Measurements from ENCODE around the gene DIPK1B.

DIPK1B gene

DNA sequence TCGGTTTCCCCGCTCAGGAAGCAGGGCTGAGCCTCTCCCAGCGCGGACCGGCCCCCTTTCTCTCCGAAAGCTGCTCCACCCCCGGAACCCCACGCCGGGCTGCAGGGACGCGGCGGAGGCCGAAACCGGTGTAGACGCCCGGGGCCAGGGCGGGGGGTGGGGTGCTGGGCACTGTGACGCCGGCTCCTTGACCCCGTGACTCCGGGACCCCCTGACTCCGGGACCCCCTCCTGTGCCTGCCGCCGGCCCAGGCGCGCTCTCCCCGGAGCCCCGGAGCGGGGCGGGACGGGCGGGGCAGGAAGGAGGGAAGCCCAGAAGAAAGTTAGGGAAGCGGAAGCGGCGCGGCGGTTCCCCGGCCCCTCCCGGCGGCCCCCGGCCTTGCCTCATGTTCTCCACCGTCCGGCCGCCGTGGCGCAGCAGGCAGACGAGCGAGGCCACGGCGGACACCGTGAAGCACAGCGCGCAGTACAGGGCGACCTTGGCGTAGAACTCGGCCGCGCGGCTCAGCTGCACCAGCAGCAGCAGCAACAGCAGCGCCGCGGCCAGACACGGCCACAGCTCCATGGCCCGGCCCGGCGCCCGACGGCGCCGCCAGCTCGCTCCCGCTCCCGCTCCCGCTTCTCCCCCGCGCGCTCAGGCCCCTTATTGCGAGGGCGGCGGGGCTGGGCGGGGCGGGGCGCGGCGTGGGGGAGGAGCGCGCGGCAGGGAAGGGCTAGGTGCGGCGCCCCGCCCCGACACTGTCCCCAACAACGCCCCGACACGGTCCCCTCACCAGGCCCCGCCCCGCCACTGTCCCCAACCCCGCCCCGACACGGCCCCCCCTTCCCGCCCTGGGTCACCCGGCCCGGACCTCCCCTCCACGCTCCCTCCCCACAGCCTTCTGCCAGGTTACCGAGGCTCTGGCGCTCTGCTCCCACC lies 25.3 kb upstream of the DIPK1B start, which contains the start of gene AGPAT2:
Gene AGPAT2 (minus strand): TSS at position 664 of the 918 bp plus-strand sequence. CDS start 100 bp downstream, at position 564.
- DNase-seq (ENCODE audit: low read depth in 2 of 2) = peak; percentile 24 to 61

DNA sequence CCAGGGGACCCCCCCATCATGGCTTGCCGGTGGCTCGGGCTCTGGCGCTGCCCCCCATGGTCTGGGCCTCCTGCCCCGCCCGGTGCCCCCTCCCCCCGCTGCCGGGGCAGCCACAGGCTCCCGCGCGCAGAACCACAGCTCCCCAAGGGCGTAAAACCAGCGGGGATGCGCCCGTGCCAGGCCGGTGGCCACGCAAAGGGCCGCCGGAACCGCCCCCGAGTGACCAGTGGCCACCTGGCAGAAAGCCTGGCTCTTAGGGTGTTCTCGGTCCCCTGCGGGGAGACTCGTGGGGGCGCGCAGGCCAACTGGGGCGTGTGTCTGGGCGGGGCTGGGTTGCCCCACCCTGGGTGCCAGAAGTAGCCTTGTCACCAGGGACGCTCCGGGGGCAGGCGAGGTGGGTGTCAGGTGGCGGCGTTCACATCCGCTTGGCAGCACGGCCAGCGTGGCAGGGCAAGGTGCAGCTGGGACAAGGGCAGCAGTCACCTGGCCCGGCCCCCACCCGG lies 24.6 kb upstream of the DIPK1B start:
- DNase-seq (ENCODE audit: low read depth in 2 of 2) = no peak

DNA sequence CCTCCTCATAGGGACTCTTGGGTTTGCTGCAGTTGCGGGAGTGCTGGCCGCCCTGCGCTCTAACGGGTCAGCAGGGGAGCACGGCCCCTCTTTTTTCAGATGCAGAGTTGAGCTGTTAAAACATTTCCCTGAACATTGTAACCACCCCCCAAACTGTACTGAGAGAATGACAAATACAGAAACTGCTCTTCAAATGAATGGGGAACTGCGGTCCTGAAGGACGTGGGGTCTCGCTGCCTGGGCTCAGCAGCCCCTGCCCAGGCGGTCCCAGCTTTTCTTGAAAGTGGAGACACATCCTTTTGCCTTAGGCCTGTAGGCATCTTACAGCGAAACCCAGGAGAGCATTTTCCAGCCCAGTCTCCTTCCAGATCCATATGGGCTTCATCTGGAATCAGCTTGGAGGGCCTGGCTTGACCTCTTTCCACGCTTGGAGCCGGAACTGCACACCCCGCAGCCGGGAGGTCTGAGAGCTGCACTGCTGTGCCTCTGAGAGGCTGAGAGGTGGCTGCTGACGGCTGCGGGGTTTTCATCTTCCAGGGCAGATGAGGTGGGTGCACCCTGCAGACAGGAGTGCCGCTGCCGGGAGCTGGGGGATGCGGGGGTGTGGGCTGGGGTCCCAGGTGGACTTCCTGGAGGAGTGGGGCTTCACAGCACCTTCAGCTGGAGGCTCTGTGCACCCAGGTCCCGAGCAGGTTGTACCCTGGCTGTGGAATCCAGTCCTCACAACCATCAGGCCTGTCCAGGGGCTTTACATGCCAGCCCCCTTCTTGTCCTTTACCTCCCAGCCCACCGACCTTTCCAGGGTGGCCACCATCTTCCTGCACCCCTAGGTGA lies 23.9 kb upstream of the DIPK1B start:
- no peak for DNase-seq (ENCODE audit: low read depth in 2 of 2)

DNA sequence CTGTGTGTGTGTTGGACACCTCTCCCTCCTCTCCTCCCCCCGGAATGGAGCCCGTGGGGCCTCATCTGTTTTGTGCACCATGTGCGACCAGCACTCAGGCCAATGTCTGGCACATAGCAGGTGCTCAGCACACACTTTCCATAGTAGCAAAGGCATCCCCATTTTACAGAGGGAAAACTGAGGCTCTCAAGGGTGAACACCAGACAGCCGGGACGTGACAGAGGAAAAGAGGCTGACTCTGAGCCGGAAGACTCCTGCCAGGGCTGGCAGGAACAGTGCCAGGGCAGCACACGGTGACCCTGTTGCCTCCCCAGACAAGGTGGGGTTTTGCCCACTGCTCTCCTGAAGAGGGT lies 23.3 kb upstream of the DIPK1B start:
- no peak for DNase-seq (ENCODE audit: low read depth in 2 of 2)

DNA sequence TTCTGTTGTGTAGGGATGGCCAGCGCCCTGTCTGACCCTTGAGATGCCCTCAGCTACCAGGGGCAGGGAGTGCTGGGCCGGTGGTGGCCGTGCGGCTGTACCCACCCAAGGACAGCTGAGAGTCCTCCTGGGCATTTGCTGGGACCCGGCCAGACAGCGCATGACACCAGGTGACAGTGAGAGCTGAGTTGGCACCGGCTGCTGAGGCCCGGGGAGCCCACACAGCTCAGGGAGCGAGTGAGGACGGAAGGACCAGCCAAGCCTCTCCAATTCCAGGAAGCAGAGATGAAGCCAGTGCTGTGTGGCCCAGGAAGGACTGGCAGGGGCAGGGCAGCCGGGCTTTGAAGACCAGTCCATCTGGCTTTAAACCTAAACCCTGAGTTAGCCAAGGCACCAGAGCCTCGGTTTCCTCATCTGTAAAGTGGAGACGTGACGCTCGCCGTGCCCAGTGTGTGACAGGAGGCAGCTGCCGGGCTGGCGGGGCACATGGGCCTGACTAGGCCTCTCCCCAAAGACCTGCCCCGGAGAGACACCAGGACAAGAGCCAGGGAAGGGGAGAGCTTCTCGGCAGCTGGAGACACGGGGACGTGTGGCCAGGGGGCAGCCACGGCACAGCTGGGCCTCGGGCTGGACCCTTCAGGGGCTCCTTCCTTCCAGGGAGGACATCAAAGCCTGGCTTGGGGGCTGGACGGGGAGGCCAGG lies 22.1 kb upstream of the DIPK1B start:
- DNase-seq (ENCODE audit: low read depth in 2 of 2) = no peak

DNA sequence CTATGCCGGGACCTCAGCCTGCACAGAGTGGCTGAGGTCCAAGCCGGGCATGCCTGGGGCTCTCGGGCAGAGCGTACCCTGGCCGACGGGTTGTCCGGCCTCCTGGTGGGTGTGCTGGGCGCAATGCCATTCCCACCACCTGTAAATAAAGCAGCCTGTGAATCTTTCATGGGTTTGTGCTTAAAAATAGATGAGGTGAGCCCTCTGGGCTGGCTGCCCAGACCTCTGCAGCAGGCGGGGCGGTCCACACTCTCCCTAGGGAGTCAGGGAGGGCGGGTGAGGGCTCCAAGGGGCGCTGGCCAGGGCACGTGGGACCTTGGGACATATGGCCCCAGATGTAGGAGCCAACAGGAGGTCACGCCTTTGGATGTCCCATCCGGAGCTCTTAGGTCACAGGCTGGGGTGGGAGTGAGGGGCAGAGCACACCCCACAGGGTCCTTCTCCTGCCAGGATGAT lies 21.5 kb upstream of the DIPK1B start:
- no peak for DNase-seq (ENCODE audit: low read depth in 2 of 2)

DNA sequence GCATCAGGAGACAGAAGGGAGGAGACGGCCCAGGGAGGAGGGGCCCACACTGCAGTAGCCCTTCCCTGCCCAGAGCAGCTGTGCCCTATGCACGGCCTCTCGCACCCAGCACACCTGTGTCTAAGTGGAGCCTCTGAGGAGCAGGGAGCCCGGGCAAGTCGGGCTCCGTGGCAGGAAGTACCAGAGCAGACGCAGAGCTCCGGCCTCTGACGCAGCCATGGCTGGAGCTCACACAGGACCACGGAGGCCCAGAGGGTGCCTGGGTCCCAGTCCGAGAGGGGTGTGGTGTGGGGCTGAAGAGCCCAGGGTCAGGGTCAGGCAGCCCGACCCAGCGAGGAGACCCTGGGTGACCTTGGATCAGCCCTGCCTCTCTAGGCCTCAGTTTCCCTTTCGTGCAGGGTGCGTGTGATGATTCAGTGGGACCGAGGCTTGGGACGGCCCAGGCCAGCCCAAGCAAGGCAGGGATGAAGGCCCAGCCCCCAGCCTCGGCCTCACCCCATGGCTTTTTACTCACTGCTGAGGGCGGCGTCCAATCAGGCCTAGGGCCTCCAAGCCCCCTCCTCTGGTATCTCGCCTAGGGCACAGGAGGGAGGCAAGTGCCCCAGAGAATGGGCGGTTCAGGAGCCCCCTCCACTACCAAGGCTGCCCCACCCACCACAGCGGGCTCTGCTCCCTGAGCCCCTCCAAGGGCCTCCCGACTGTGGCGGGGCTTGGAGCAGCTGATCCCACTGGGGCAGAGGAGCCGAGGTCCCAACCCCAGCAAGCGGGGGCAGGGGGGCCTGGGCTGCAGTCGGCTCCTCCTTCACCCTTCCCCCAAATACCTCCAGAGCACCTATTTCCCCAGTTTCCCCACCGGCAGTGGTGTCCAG lies 20.8 kb upstream of the DIPK1B start:
- no peak for DNase-seq (ENCODE audit: low read depth in 2 of 2)

DNA sequence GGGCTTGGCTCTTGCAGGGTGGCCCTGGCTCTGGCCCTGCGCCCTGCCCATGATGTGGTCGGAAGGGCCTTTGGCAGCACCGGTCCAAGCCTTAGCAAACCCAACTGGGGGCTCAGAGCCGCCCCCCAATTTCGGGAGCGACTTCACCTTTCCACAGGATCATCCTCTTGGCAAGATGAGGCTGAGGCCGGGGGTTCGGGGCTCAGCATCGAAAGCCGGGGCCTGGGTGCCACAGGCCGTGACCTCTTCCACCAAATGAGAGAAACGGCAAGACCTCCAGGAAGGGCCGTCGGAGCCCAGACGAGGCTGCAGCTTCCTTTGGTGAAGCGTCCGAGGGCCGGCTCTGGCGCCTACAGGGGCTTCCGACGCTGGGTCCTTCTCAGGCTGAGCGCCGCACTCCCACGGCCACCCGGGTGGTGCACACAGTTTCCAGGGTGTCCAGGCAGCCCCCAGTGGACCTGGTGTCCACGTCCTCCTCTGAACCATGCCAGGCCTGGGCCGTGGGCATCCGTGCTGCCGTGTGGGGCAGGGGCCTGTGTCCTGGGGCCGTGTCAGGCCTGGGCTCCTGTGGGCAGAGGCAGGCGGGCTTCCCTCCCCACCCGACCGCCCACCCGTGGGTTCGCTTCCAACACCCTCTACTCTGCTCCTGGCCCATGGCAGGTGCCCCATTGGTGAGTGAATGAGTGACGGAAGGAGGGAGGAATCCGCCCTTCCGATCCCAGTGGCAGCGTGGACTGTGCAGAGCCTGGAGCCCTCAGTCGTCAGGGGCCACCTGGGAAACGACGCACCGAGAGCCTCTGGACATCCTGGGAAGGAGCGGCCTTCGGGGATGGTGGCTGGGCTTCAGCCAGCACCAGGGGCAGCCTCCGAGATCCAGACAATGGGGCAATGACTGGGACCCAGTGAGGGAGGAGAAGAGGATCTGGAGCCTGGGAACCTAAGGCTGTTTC lies 19.9 kb upstream of the DIPK1B start:
- DNase-seq (ENCODE audit: low read depth in 2 of 2) = no peak

DNA sequence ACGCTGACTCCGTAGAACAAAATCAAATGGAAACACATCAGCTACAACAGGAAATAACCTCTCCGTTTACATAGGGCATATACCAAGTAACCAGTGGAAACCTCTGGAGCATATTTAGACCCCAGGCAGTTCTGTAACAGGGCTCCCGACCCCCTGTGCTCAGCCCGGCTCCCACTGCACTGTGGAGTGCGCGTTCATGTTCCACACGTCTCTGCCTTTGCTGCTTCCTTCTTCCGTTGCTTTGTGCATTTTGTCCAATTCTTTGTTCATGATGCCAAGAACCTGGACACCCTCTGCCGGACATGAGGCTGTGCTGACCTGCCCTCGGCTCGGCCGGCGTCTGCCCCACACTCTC lies 19.3 kb upstream of the DIPK1B start:
- no peak for DNase-seq (ENCODE audit: low read depth in 2 of 2)

DNA sequence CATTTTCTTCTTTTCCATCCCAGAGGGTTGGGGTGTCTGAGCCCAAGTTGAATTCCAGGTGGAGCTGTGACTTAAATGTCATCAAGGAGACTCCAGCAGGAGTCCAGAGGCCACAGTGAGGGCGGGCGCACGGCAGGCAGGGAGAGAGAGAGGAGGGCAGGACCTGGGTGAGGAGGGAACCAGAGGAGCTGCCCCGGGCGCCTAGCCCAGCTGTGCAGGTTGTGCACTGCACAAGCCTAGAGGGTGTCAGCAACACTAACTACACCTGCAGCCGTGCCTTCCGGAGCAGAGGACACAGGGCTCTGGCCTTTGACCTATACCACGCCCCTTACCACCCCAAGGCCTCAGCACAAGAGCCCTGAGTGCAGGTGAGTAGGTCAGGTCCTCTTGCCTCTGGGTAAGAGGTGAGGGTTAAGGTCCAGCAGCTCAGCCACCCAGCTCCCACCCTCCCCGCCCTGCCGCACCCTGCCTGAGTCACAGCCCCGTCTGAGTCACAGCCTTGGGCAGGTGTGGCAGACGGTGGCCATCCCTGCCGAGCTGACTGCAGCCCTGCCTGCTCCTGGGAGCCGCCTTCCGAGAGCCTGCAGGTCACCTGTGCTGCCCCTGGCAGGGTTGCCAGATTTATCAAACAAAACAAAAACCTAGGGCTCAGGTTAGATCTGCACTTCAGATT lies 18.7 kb upstream of the DIPK1B start:
- no peak for DNase-seq (ENCODE audit: low read depth in 2 of 2)

DNA sequence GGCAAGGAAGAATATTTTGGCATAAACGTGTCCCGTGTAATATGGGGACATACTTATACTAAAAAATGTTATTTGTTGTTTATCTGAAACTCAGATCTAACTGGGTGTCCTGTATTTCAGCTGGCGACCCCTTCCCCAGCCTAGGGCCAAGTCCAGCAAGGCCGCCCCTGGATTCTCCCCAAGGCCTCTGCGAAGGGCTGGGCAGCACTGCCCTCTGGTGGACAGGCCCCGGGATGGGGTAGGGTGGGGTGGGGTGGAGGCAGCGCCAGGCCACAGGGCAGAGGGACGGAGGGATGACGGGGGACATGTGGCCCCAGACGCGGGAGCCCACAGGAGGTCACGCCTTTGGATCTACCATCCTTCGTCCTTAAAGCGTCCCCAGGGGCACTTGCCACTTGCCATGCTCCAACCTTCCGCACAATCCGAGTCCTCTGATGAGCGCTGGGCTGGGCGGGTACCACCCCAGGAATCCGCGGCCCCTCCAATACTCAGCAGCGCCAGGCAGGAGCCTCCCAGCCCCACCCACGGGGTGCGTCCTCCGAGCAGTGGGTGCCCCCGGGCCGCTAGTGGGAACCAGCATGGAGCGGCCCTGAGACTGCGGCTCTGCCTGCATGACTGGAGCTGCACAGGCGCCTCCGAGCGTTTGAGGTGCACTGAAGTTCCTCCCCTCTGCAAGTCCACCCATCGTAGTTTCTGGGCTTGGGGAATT lies 18.1 kb upstream of the DIPK1B start:
- DNase-seq (ENCODE audit: low read depth in 2 of 2) = no peak

DNA sequence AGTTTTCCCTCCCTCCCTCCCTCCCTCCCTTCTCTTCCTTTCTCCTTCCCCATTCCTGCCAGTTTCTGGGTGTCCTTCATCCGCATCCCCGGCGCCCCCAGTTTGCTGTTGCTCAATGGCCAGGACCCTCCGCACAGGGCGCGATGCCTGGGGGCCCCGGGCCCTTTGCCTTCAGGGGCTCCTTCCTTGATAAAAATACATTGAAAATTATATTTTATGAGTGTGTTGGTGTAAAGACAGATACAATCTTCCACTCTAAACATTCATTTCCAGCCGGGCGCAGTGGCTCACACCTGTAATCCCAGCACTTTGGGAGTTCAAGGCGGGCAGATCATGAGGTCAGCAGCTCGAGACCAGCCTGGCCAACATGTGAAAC lies 17.5 kb upstream of the DIPK1B start:
- DNase-seq (ENCODE audit: low read depth in 2 of 2) = no peak

DNA sequence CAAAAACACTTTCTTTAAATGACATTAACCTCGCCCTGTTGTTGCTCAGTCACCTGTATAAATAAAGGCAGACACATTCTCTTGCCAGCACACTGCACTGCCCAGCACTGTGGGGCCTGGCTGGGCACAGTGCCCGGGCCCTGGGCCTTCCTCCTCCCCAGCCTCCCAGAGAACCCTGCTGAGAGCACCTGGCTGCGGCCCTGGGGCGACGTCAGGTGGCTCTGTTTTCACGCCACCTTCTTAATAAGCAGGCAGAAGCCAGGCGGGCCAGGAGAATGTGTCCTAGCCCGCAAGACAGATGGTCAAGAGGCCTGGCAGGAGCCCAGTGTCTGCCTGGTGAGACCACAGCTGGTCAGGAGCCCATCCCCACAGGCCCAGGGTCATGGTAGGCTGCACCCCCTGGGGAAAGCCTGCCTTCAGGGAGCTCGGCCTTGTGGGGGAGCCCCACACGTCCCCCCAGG lies 16.9 kb upstream of the DIPK1B start:
- no peak for DNase-seq (ENCODE audit: low read depth in 2 of 2)

DNA sequence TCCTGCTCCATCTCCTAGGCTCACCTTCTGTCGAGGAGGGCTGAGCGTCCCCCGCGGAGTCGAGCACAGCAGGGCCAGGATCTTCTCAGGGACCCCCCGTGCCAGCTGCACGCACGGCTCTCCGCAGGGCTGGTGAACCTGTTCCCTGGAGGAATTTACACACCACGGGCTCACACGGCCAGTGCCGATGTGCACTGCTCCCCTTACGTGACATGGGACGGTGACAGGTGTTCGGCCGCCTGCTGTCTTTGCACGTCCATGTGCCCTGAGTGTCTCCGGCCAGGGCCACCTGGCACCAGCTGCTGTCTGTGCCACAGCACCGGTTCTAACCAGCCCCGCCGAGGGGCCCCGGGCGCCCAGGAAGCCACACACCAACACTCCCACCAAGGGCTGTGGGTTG lies 16.4 kb upstream of the DIPK1B start:
- no peak for DNase-seq (ENCODE audit: low read depth in 2 of 2)

DNA sequence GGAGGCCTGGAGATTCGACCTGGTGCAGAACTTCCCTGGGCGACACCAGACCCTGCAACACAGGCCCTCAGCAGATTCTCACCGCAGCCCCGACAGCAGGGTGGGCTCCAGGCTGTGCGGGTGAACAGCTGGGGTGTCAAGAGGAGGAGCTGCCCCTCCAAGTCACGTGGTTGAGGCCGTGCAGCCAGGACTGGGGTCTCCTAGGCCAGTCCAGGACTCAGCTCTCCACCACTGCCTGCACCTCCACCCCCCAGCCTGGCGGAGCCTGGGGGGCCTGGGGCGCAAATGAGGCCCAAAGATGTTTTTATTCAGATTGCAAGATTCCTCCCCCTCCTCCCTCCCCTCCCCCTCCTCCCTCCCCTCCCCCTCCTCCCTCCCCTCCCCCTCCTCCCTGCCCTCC lies 15.9 kb upstream of the DIPK1B start:
- no peak for DNase-seq (ENCODE audit: low read depth in 2 of 2)

DNA sequence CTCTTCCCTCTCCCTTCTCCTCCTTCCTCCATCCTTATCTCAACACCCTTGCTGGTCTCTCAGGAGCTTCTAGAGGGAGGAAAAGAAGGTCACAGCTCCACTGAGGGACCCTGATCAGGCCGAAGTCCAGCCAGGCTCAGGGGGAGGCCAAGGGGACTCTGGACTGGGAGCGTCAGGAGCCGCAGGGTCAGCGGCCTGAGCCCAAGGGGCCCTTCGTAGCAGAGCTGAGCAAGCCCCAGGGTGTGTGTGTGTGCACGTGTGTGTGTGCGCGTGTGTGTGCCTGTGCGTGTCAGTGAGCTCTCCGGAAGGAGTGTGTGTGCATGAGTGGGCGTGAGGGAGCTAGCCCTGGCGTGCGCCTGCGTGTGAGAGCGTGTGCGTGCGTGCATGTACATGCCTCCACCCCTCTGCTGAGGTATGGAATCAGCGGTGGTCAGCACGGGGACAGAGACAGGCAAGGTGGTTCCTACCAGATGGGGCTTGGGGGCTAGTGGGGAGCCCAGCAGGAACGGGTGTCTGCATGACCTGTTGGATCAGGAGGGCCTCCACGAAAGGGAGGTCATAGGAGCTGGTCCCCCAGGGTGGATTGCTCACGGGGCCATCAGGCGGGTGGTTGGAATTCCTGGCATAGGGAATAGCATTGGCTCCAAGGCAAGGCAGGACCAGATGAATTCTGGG lies 15.1 kb upstream of the DIPK1B start:
- DNase-seq (ENCODE audit: low read depth in 2 of 2) = no peak

DNA sequence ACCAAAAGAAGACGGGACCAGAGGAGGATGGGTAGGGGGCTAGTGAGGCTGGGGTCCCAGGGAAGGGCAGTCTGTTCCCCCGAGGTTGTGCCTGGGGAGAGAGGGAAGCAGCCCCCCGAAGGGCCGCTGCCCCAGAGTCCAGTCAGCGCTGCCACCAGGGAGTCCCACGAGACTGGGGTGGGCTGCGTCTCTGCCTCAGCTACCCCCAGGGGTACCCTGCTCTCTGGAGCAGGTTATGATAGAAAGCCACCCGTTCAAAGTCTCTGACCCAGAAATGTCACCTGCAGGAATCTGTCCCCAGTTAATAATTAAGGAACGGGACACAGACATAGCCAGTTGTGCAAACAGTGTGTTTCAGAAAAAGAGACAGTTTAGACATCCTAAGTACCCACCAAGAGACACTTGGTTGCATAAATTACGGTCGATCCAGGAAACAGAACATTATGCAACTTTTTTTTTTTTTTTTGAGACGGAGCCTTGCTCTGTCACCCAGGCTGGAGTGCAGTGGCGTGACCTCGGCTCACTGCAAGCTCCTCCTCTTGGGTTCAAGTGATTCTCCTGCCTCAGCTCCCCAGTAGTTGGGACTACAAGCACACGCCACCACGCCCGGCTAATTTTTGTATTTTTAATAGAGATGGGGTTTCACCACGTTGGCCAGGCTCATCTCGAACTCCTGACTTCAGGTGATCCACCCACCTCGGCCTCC lies 14.4 kb upstream of the DIPK1B start:
- DNase-seq (ENCODE audit: low read depth in 2 of 2) = no peak

All from stimulated activated CD8-positive, alpha-beta memory T cell treated with anti-CD3 and anti-CD28 coated beads, Interleukin-7, amount 100 ng/mL, for 4 hours (primary cell).